A549 (cell line): Measurements from ENCODE around the gene ILK.

Source experiments
- CTCF ChIP-seq: fragments of >200 bp; sonication (Bioruptor Twin); formaldehyde crosslinking; IDR thresholded peaks from 3 replicates; pipeline ENCODE4 v1.5.1; 2016
- POLR2A ChIP-seq: IDR thresholded peaks from 2 replicates; pipeline ENCODE4 v1.6.1; 2012; ENCODE audit warnings: mild to moderate bottlenecking, low read length

GRCh38 chr11:6646071-6646470 lies 42.5 kb downstream of the ILK start:
- no peak for TF ChIP-seq POLR2A
- no peak for TF ChIP-seq CTCF
